Osteoblast (primary cell): ENCODE data around the gene CEP164. TPM values are rescaled to one million over a fixed set of nuclear protein-coding genes. Genes with fewer than 3 reads are reported as not detected.

Experiments
- DNase-seq: peaks from one replicate; pipeline ENCODE4 v3.0.0; 2011; ENCODE audit warnings: low spot score, mixed read lengths; ENCODE audit not compliant: insufficient read length; ENCODE audit errors: missing footprints
- H2AFZ ChIP-seq: 2 replicates; pipeline ENCODE4 v1.6.0; 2011; ENCODE audit warnings: mild to moderate bottlenecking, low read length
- H3K27ac ChIP-seq: 2 replicates; pipeline ENCODE4 v1.5.1; 2011; ENCODE audit warnings: mild to moderate bottlenecking, low read depth, low read length, moderate library complexity
- H3K27me3 ChIP-seq: 2 replicates; pipeline ENCODE4 v1.6.0; 2012; ENCODE audit warnings: mild to moderate bottlenecking, control low read depth, inconsistent platforms, low read length, moderate library complexity; ENCODE audit not compliant: insufficient read depth
- H3K36me3 ChIP-seq: 2 replicates; pipeline ENCODE4 v1.5.1; 2011; ENCODE audit warnings: mild to moderate bottlenecking, low read length, control low read depth, moderate library complexity; ENCODE audit not compliant: insufficient read depth
- H3K4me1 ChIP-seq: 2 replicates; pipeline ENCODE4 v1.5.1; 2011; ENCODE audit warnings: mild to moderate bottlenecking, low read length, control low read depth, moderate library complexity; ENCODE audit not compliant: insufficient read depth
- H3K4me2 ChIP-seq: 2 replicates; pipeline ENCODE4 v1.6.0; 2011; ENCODE audit warnings: mild to moderate bottlenecking, low read length; ENCODE audit not compliant: insufficient read depth
- H3K4me3 ChIP-seq: fragments of 200-600 bp; sonication (generic); 3 replicates; pipeline ENCODE4 v1.5.1; 2012; ENCODE audit warnings: mild to moderate bottlenecking, low read length, inconsistent platforms; ENCODE audit not compliant: insufficient read depth
- H3K79me2 ChIP-seq: 2 replicates; pipeline ENCODE4 v1.6.0; 2012; ENCODE audit warnings: mild to moderate bottlenecking, low read length, control low read depth, inconsistent platforms; ENCODE audit not compliant: insufficient read depth
- H3K9me3 ChIP-seq: 2 replicates; pipeline ENCODE4 v1.5.1; 2011; ENCODE audit warnings: low read depth, low read length, control low read depth
- H4K20me1 ChIP-seq: 2 replicates; pipeline ENCODE4 v1.6.0; 2012; ENCODE audit warnings: mild to moderate bottlenecking, low read length, control low read depth; ENCODE audit not compliant: insufficient read depth
- total RNA-seq: library from RNA; depleted of rRNA; stranded (reverse); fragments of >200 nt; gene quantifications from 2 replicates; pipeline ENCODE4 v1.2.3, GENCODE V29; 2012
- TF ChIP-seq, protein P1 (sequence below): IDR thresholded peaks from 2 replicates; pipeline ENCODE4 v1.5.1; 2011; ENCODE audit warnings: mild to moderate bottlenecking, low read depth, low read length, moderate library complexity; ENCODE audit errors: extremely low read depth

The CEP164 gene
- total RNA-seq, 1 donor = 38.0 TPM

GRCh38 chr11:117287668-117288067 lies 40.0 kb upstream of the CEP164 start:
- H3K79me2 ChIP-seq = no peaks in the 10 kb centered on the region
- no peak overlapping the region for H3K4me2 ChIP-seq
- TF ChIP-seq, protein P1, sequence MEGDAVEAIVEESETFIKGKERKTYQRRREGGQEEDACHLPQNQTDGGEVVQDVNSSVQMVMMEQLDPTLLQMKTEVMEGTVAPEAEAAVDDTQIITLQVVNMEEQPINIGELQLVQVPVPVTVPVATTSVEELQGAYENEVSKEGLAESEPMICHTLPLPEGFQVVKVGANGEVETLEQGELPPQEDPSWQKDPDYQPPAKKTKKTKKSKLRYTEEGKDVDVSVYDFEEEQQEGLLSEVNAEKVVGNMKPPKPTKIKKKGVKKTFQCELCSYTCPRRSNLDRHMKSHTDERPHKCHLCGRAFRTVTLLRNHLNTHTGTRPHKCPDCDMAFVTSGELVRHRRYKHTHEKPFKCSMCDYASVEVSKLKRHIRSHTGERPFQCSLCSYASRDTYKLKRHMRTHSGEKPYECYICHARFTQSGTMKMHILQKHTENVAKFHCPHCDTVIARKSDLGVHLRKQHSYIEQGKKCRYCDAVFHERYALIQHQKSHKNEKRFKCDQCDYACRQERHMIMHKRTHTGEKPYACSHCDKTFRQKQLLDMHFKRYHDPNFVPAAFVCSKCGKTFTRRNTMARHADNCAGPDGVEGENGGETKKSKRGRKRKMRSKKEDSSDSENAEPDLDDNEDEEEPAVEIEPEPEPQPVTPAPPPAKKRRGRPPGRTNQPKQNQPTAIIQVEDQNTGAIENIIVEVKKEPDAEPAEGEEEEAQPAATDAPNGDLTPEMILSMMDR = no peak
- H4K20me1 ChIP-seq = no peaks in the 10 kb centered on the region
- H3K27ac ChIP-seq = no peak overlapping the region
- no peaks in the 10 kb centered on the region for H3K4me1 ChIP-seq
- no peak for DNase-seq
- no peaks in the 10 kb centered on the region for H3K27me3 ChIP-seq
- peaks cover 88% of the 10 kb centered on the region for H3K36me3 ChIP-seq
- H2AFZ ChIP-seq = no peak overlapping the region
- no peak overlapping the region for H3K4me3 ChIP-seq
- no peaks in the 10 kb centered on the region for H3K9me3 ChIP-seq

- DNase-seq = no peak
- H4K20me1 ChIP-seq = no peaks in the 10 kb centered on the region
- H3K27me3 ChIP-seq = no peaks in the 10 kb centered on the region
- H3K4me1 ChIP-seq = no peaks in the 10 kb centered on the region
- no peak overlapping the region for H3K27ac ChIP-seq
- H3K4me2 ChIP-seq = no peak overlapping the region
- H3K36me3 ChIP-seq = peaks cover 90% of the 10 kb centered on the region
- TF ChIP-seq, protein P1 = no peak
- H2AFZ ChIP-seq = no peak overlapping the region
- no peaks in the 10 kb centered on the region for H3K9me3 ChIP-seq
- H3K79me2 ChIP-seq = no peaks in the 10 kb centered on the region
- H3K4me3 ChIP-seq = no peak overlapping the region
Observed at GRCh38 chr11:117289795-117290194, 37.9 kb upstream of the CEP164 start.

GRCh38 chr11:117290809-117291396 lies 36.8 kb upstream of the CEP164 start, which contains the start of gene BACE1-AS:
Gene BACE1-AS, plus strand, starts transcription at chr11:117291346.
- Histone ChIP-seq H4K20me1 (no peaks in the 10 kb centered on the region), H2AFZ (no peak within 1 kb of the TSS), H3K27ac (no peak within 1 kb of the TSS), H3K27me3 (no peaks in the 10 kb centered on the region), H3K4me3 (no peak within 1 kb of the TSS), H3K4me1 (no peaks in the 10 kb centered on the region), H3K36me3 (peaks cover 81% of the 10 kb centered on the region), H3K79me2 (no peaks in the 10 kb centered on the region), H3K4me2 (no peak within 1 kb of the TSS), H3K9me3 (no peaks in the 10 kb centered on the region)
- TF ChIP-seq, protein P1 = no peak
- no peak for DNase-seq

- Histone ChIP-seq H3K36me3 (peaks cover 67% of the 10 kb centered on the region), H3K27me3 (no peaks in the 10 kb centered on the region), H3K27ac (no peak overlapping the region), H3K4me3 (no peak overlapping the region), H3K79me2 (no peaks in the 10 kb centered on the region), H3K9me3 (no peaks in the 10 kb centered on the region), H2AFZ (no peak overlapping the region), H3K4me1 (no peaks in the 10 kb centered on the region), H4K20me1 (no peaks in the 10 kb centered on the region), H3K4me2 (no peak overlapping the region)
- TF ChIP-seq, protein P1 = no peak
- DNase-seq = no peak
Observed at GRCh38 chr11:117292616-117293015, 35.0 kb upstream of the CEP164 start.
